PC-3 (cell line): ENCODE measurements around the gene ITGB4.

ENCODE experiments used
- CTCF ChIP-seq: fragments of 300-600 bp; sonication (generic); conservative IDR thresholded peaks from 2 replicates; pipeline ENCODE4 v1.5.1; 2017; ENCODE audit warnings: antibody characterized with exemption, low read depth, mild to moderate bottlenecking, low read length
- EZH2 ChIP-seq: fragments of 300-600 bp; sonication (generic); IDR thresholded peaks from one replicate; pipeline ENCODE4 v1.6.1; 2017; ENCODE audit warnings: antibody characterized with exemption, mild to moderate bottlenecking, low read length; ENCODE audit not compliant: unreplicated experiment

- TF ChIP-seq CTCF (no peak), EZH2 (no peak)
These were observed 85.7 kb downstream of the ITGB4 start for GRCh38 chr17:75806822-75807500.
